H1 (cell line): Measurements from ENCODE around the gene IFNGR1. TPM values are rescaled to one million over a fixed set of nuclear protein-coding genes. Genes with fewer than 3 reads are reported as not detected.

Experiments
- CTCF ChIA-PET: fragments of 300-600 bp; sonication (Branson Sonifier 250); formaldehyde crosslinking; loops from one replicate; lab custom pipeline; 2021; ENCODE audit not compliant: partially characterized antibody; lab: Charles Lee
- POLR2A ChIA-PET: fragments of 300-600 bp; sonication (Branson Sonifier 250); formaldehyde crosslinking; loops from one replicate; lab custom pipeline; 2021; ENCODE audit warnings: inconsistent platforms; ENCODE audit not compliant: partially characterized antibody; lab: Charles Lee
- DNase-seq, 2 experiments: peaks; one replicate each; pipeline versions ENCODE4 v3.0.0 to v3.0.0-alpha.2; 2010 to 2022; ENCODE audit warnings: low spot score in 2 of 2, low read depth in 1 of 2, mixed read lengths in 1 of 2
- FAIRE-seq: peaks from 2 replicates; lab custom pipeline; 2011; peaks lifted over from hg19 to GRCh38; lab: Jason Lieb, UNC
- H2AFZ ChIP-seq: 2 replicates; pipeline ENCODE4 v1.8.1; 2012; ENCODE audit warnings: low read length, inconsistent platforms
- H2AK5ac ChIP-seq: 2 replicates; pipeline ENCODE4 v1.6.1; 2013; ENCODE audit warnings: low read depth, low read length
- H2BK120ac ChIP-seq: replicated peaks from 2 replicates; pipeline ENCODE3; 2013; ENCODE audit warnings: low read depth, low read length, inconsistent platforms
- H2BK12ac ChIP-seq: 2 replicates; pipeline ENCODE4 v1.6.1; 2013; ENCODE audit warnings: low read depth, low read length
- H2BK15ac ChIP-seq: 2 replicates; pipeline ENCODE4 v1.6.1; 2013; ENCODE audit warnings: low read length
- H2BK20ac ChIP-seq: 2 replicates; pipeline ENCODE4 v1.6.1; 2013; ENCODE audit warnings: low read length
- H2BK5ac ChIP-seq: 2 replicates; pipeline ENCODE4 v1.6.1; 2013; ENCODE audit warnings: low read depth, low read length
- H3K14ac ChIP-seq: 2 replicates; pipeline ENCODE4 v1.6.1; 2013; ENCODE audit warnings: inconsistent platforms; ENCODE audit not compliant: insufficient read length
- H3K18ac ChIP-seq: 2 replicates; pipeline ENCODE4 v1.6.1; 2013; ENCODE audit warnings: low read length; ENCODE audit errors: extremely low read depth
- H3K23ac ChIP-seq: 2 replicates; pipeline ENCODE4 v1.6.1; 2013; ENCODE audit warnings: inconsistent platforms; ENCODE audit not compliant: insufficient read length
- H3K23me2 ChIP-seq: 2 replicates; pipeline ENCODE4 v1.6.1; 2013; ENCODE audit warnings: low read depth, low read length
- H3K27ac ChIP-seq: 2 replicates; pipeline ENCODE4 v1.6.1; 2011; ENCODE audit warnings: low read depth, low read length, inconsistent platforms
- H3K27me3 ChIP-seq, 4 experiments: replicated peaks in 1 of 4; 1 replicate in 1 of 4; 2 replicates in 3 of 4; pipeline versions ENCODE4 v1.6.1 to v1.8.1; 2011 to 2013; ENCODE audit warnings: low read length in 3 of 4, mild to moderate bottlenecking in 3 of 4, inconsistent platforms in 2 of 4, mixed read lengths in 2 of 4, moderate library complexity in 1 of 4; ENCODE audit not compliant: control insufficient read depth in 3 of 4, insufficient read depth in 3 of 4; ENCODE audit errors: extremely low read depth in 1 of 4
- H3K36me3 ChIP-seq, 4 experiments: 2 replicates each; pipeline versions ENCODE4 v1.6.1 to v1.8.1; 2011 to 2013; ENCODE audit warnings: mild to moderate bottlenecking in 4 of 4, low read length in 3 of 4, moderate library complexity in 2 of 4, control low read depth in 1 of 4, inconsistent platforms in 1 of 4; ENCODE audit not compliant: insufficient read depth in 4 of 4, control insufficient read depth in 2 of 4
- H3K4ac ChIP-seq: replicated peaks from 2 replicates; pipeline ENCODE3; 2013; ENCODE audit warnings: low read length, low read depth, mixed read lengths, inconsistent platforms; ENCODE audit not compliant: insufficient read length
- H3K4me1 ChIP-seq, 4 experiments: replicated peaks in 1 of 4; 1 replicate in 1 of 4; 2 replicates in 3 of 4; pipeline versions ENCODE4 v1.6.1 to v1.8.1; 2011 to 2013; ENCODE audit warnings: low read length in 3 of 4, inconsistent platforms in 2 of 4, mixed read lengths in 1 of 4; ENCODE audit not compliant: insufficient read depth in 4 of 4, control insufficient read depth in 3 of 4
- H3K4me2 ChIP-seq, 2 experiments: 2 replicates each; pipeline versions ENCODE4 v1.6.1 to v1.8.1; 2011 to 2013; ENCODE audit warnings: low read depth in 2 of 2, low read length in 2 of 2, control low read depth in 1 of 2, inconsistent platforms in 1 of 2, mild to moderate bottlenecking in 1 of 2; ENCODE audit not compliant: insufficient read depth in 1 of 2
- H3K4me3 ChIP-seq, 4 experiments: fragments of 200-600, 300-600 bp in 1 of 4; sonication (generic), shearing (Covaris generic), sonication (Bioruptor Twin) in 1 of 4; 2 replicates each; pipeline versions ENCODE4 v1.5.1 to v1.8.1; 2011 to 2016; ENCODE audit warnings: low read length in 4 of 4, low read depth in 3 of 4, control low read depth in 2 of 4, inconsistent platforms in 2 of 4, mild to moderate bottlenecking in 2 of 4, mixed read lengths in 1 of 4, moderate library complexity in 1 of 4; ENCODE audit not compliant: insufficient read depth in 2 of 4; ENCODE audit errors: extremely low read depth in 1 of 4
- H3K56ac ChIP-seq: replicated peaks from 2 replicates; pipeline ENCODE3; 2013; ENCODE audit warnings: low read depth, mild to moderate bottlenecking, mixed read lengths, low read length, inconsistent platforms; ENCODE audit not compliant: insufficient read length
- H3K79me1 ChIP-seq: 2 replicates; pipeline ENCODE4 v1.6.1; 2013; ENCODE audit warnings: low read depth, low read length, control low read depth
- H3K79me2 ChIP-seq, 2 experiments: 2 replicates each; pipeline versions ENCODE4 v1.6.1 to v1.8.1; 2012 to 2013; ENCODE audit warnings: low read length in 2 of 2, mild to moderate bottlenecking in 2 of 2, inconsistent platforms in 1 of 2; ENCODE audit not compliant: insufficient read depth in 2 of 2, control insufficient read depth in 1 of 2
- H3K9ac ChIP-seq, 4 experiments: replicated peaks in 1 of 4; 1 replicate in 1 of 4; 2 replicates in 3 of 4; pipeline versions ENCODE4 v1.6.1 to v1.8.1; 2011 to 2013; ENCODE audit warnings: low read depth in 3 of 4, low read length in 3 of 4, control low read depth in 2 of 4, mild to moderate bottlenecking in 2 of 4, moderate library complexity in 2 of 4, inconsistent platforms in 1 of 4; ENCODE audit errors: extremely low read depth in 1 of 4
- H3K9me3 ChIP-seq, 2 experiments: 2 replicates each; pipeline versions ENCODE4 v1.6.1 to v1.8.1; 2012 to 2013; ENCODE audit warnings: mild to moderate bottlenecking in 2 of 2, moderate library complexity in 2 of 2, control low read depth in 1 of 2, inconsistent platforms in 1 of 2, low read depth in 1 of 2, low read length in 1 of 2, mixed read lengths in 1 of 2; ENCODE audit not compliant: insufficient read depth in 2 of 2
- H4K20me1 ChIP-seq, 2 experiments: replicated peaks in 1 of 2; 2 replicates each; pipeline versions ENCODE3 to v1.8.1; 2011 to 2013; ENCODE audit warnings: inconsistent platforms in 2 of 2, low read length in 2 of 2, mild to moderate bottlenecking in 1 of 2; ENCODE audit not compliant: insufficient read depth in 2 of 2, control insufficient read depth in 1 of 2
- H4K5ac ChIP-seq: 2 replicates; pipeline ENCODE4 v1.6.1; 2013; ENCODE audit warnings: low read length, low read depth, mixed read lengths, inconsistent platforms; ENCODE audit not compliant: insufficient read length
- H4K8ac ChIP-seq: 2 replicates; pipeline ENCODE4 v1.8.0; 2013; ENCODE audit warnings: mild to moderate bottlenecking, moderate library complexity, low read length, inconsistent platforms; ENCODE audit not compliant: insufficient read depth; ENCODE audit errors: extremely low read depth
- H4K91ac ChIP-seq: replicated peaks from 2 replicates; pipeline ENCODE3; 2013; ENCODE audit warnings: low read length, mixed read lengths, inconsistent platforms; ENCODE audit not compliant: insufficient read length
- ATF2 ChIP-seq: IDR thresholded peaks from 2 replicates; pipeline ENCODE4 v1.6.1; 2012; ENCODE audit warnings: low read length, inconsistent platforms
- BCL11A ChIP-seq, 2 experiments: IDR thresholded peaks; one replicate each; pipeline ENCODE4 v1.6.1; 2011; ENCODE audit warnings: low read depth in 2 of 2, low read length in 2 of 2, mild to moderate bottlenecking in 2 of 2
- CBX5 ChIP-seq: fragments of 300-800, 300-1000 bp; sonication (generic); IDR thresholded peaks from 2 replicates; pipeline ENCODE4 v1.7.1; 2016; ENCODE audit warnings: antibody characterized with exemption, low read length, low read depth
- HDAC6 ChIP-seq: IDR thresholded peaks from one replicate; pipeline ENCODE4 v1.7.1; 2012; ENCODE audit warnings: low read depth, mild to moderate bottlenecking, inconsistent platforms, low read length, moderate library complexity
- NANOG ChIP-seq: IDR thresholded peaks from 2 replicates; pipeline ENCODE4 v1.6.1; 2011; ENCODE audit warnings: low read length, low read depth, mild to moderate bottlenecking, inconsistent platforms; ENCODE audit not compliant: insufficient read depth, poor library complexity, severe bottlenecking
- RAD21 ChIP-seq, 2 experiments: IDR thresholded peaks in 1 of 2; conservative IDR thresholded peaks in 1 of 2; 2 replicates each; pipeline ENCODE4 v1.6.1; 2011; ENCODE audit warnings: low read depth in 2 of 2, low read length in 2 of 2, improper control_type of control experiment in 1 of 2, inconsistent platforms in 1 of 2, mild to moderate bottlenecking in 1 of 2, moderate library complexity in 1 of 2
- RNF2 ChIP-seq: fragments of 200-900, 300-1000 bp; sonication (generic); IDR thresholded peaks from 2 replicates; pipeline ENCODE4 v1.7.1; 2016; ENCODE audit warnings: borderline replicate concordance, low read depth, mild to moderate bottlenecking, antibody characterized with exemption, low read length; ENCODE audit not compliant: poor library complexity, severe bottlenecking; ENCODE audit errors: missing control alignments
- SP2 ChIP-seq: IDR thresholded peaks from 2 replicates; pipeline ENCODE4 v1.6.1; 2012; ENCODE audit warnings: mild to moderate bottlenecking, low read length, inconsistent platforms
- TAF1 ChIP-seq: IDR thresholded peaks from 2 replicates; pipeline ENCODE4 v1.6.1; 2011; ENCODE audit warnings: mild to moderate bottlenecking, low read depth, low read length
- WGBS, 2 experiments: shearing (Covaris generic) in 1 of 2; methylation state at CpG; one replicate each; pipeline versions ENCODE4 v1.1.6 to v1.1.7; 2013 to 2015; ENCODE audit warnings: low lambda C conversion rate in 2 of 2, mixed read lengths in 2 of 2, inconsistent platforms in 1 of 2, low coverage in 1 of 2, missing lambda C conversion rate in 1 of 2; ENCODE audit not compliant: insufficient replicate concordance in 2 of 2, insufficient coverage in 1 of 2, insufficient read length in 1 of 2; ENCODE audit errors: extremely low coverage in 1 of 2, missing lambda C conversion rate in 1 of 2; 5-methylcytosine and 5-hydroxymethylcytosine counted together
- polyA plus RNA-seq, 7 experiments: library from polyadenylated mRNA; depleted of rRNA in 3 of 7; stranded (reverse) in 5 of 7; unstranded in 2 of 7; fragments of >200 nt in 5 of 7; fragments of 200-250 nt in 2 of 7; gene quantifications; 1 replicate in 5 of 7; 2 replicates in 1 of 7; 4 replicates in 1 of 7; pipeline versions ENCODE4 v1.2.1 to v1.2.3, GENCODE V29; 2011 to 2013; ENCODE audit warnings: missing spikeins in 2 of 7, mixed read lengths in 2 of 7
- total RNA-seq: library from RNA; stranded (reverse); fragmentation: NEBNext Ultra II Directional; extraction: Animal tissue kit (Norgen Biotek cat#: 25700); gene quantifications from 2 replicates; pipeline ENCODE4 v1.2.1, GENCODE V29; 2021
- TF ChIP-seq, protein P1 (sequence below): IDR thresholded peaks from 2 replicates; pipeline ENCODE4 v1.6.1; 2012; ENCODE audit warnings: inconsistent platforms

Gene IFNGR1
- total and polyA plus RNA-seq, 2 of the 8 experiments (the other 6 are each of a cell fraction or from before 2014, with no cell fraction given), result 9.7 to 20.9 TPM

DNA sequence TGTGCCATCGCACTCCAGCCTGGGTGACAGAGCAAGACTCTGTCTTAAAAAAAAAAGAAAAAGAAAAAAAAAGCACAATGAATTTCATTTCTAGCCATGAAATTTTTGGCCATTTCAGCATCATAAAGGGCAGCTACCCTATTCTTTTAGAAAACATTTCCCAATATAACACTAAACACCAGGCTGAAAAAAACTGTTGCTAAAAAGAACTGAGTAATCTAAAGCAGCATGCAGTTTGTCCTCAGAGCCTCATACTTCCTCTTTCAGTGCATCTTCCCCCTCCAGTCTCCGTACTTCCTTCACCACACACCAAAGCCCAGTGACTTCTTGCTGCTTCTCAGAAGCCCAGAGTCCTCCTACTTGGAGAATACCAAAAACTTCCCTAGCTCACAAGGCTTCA lies 5.6 kb upstream of the IFNGR1 start:
- H2BK120ac ChIP-seq, result no peak overlapping the region
- no peak for FAIRE-seq
- no peak overlapping the region for H2AFZ ChIP-seq
- no peaks in the 10 kb centered on the region for H4K20me1 ChIP-seq
- no peak overlapping the region for H3K56ac ChIP-seq
- ChIA-PET POLR2A (interaction anchor here (0.6 kb wide), 1 partner anchor 891 kb away, joined by 3 read pairs; no protein-coding TSS in a partner anchor), CTCF (no interaction called here)
- no peaks in the 10 kb centered on the region for H3K9me3 ChIP-seq
- WGBS, 2 experiments, result 94% methylated on average over 2 of the region's 2 CpGs; no CpG with 5 or more reads in 1 of the 2 experiments
- no peak overlapping the region for H3K4me2 ChIP-seq
- no peak overlapping the region for H3K23ac ChIP-seq
- no peak overlapping the region for H3K27ac ChIP-seq
- H3K9ac ChIP-seq, result no peak overlapping the region
- no peak overlapping the region for H3K4ac ChIP-seq
- no peak overlapping the region for H2BK15ac ChIP-seq
- no peaks in the 10 kb centered on the region for H3K79me2 ChIP-seq
- no peak overlapping the region for H2BK12ac ChIP-seq
- H3K36me3 ChIP-seq, result no peaks in the 10 kb centered on the region
- H2AK5ac ChIP-seq, result no peak overlapping the region
- no peak overlapping the region for H2BK20ac ChIP-seq
- peaks cover under 1 to 3% (median 2%) of the 10 kb centered on the region in 4 experiments; a peak in 4 of 7 replicates for H3K4me1 ChIP-seq
- H4K91ac ChIP-seq, result no peak overlapping the region
- H4K8ac ChIP-seq, result no peak overlapping the region
- no peak overlapping the region for H3K18ac ChIP-seq
- H3K27me3 ChIP-seq, result no peaks in the 10 kb centered on the region
- no peak overlapping the region for H3K4me3 ChIP-seq
- peak in 1 of 2 experiments; percentile 6 for DNase-seq
- H2BK5ac ChIP-seq, result no peak overlapping the region
- no peaks in the 10 kb centered on the region for H3K23me2 ChIP-seq
- no peak overlapping the region for H3K14ac ChIP-seq
- no peaks in the 10 kb centered on the region for H3K79me1 ChIP-seq
- H4K5ac ChIP-seq, result no peak overlapping the region
- TF ChIP-seq, protein P1, sequence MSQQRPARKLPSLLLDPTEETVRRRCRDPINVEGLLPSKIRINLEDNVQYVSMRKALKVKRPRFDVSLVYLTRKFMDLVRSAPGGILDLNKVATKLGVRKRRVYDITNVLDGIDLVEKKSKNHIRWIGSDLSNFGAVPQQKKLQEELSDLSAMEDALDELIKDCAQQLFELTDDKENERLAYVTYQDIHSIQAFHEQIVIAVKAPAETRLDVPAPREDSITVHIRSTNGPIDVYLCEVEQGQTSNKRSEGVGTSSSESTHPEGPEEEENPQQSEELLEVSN, result no peak
- TF ChIP-seq BCL11A (IDR thresholded peaks at IDR 0.05; ENCODE audit: low read depth in 2 of 2, low read length in 2 of 2), result no peak
- TF ChIP-seq HDAC6, result no peak
- no peak for TF ChIP-seq CBX5
- TF ChIP-seq RNF2, result no peak
- TF ChIP-seq ATF2, result no peak
- TF ChIP-seq TAF1, result no peak
- TF ChIP-seq NANOG, result no peak
- no peak for TF ChIP-seq RAD21 (IDR thresholded peaks at IDR 0.05 in 1 of 2, conservative IDR thresholded peaks at IDR 0.05 in 1 of 2; ENCODE audit: low read depth in 2 of 2, low read length in 2 of 2)
- TF ChIP-seq SP2, result no peak
